ENCODE results near the gene FMN1.
A peak's percentile ranks its signal among the peaks of the same experiment; 100 is the strongest.

GRCh38 chr15:32956006-32956405 is 238.5 kb downstream of the FMN1 start:
- peak in 2 of 3 experiments; percentile 65 to 74; a peak in 3 of 4 replicates for TF ChIP-seq CTCF (IDR thresholded peaks at IDR 0.05; ENCODE audit: control extremely low read depth in 1 of 3, insufficient read depth in 1 of 3, low read depth in 1 of 3, low read length in 3 of 3)
- no peak for TF ChIP-seq SUZ12 (IDR thresholded peaks at IDR 0.05; ENCODE audit: low read length)
- no peak for TF ChIP-seq POLR2A (IDR thresholded peaks at IDR 0.05; ENCODE audit: control extremely low read depth in 1 of 2, low read depth in 2 of 2, low read length in 2 of 2)
- TF ChIP-seq, protein P1, sequence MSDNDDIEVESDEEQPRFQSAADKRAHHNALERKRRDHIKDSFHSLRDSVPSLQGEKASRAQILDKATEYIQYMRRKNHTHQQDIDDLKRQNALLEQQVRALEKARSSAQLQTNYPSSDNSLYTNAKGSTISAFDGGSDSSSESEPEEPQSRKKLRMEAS (IDR thresholded peaks at IDR 0.05): no peak
- TF ChIP-seq SIN3A (conservative IDR thresholded peaks at IDR 0.05 in 1 of 2, IDR thresholded peaks at IDR 0.05 in 1 of 2; ENCODE audit: low read depth in 1 of 2, low read length in 2 of 2): no peak
- TF ChIP-seq TEAD4 (IDR thresholded peaks at IDR 0.05; ENCODE audit: low read depth, low read length): no peak
- no peak for TF ChIP-seq RNF2 (IDR thresholded peaks at IDR 0.05; ENCODE audit: borderline replicate concordance, low read depth, low read length, missing control alignments, poor library complexity, severe bottlenecking)
- no peak for TF ChIP-seq YY1 (IDR thresholded peaks at IDR 0.05; ENCODE audit: low read depth, low read length)
- TF ChIP-seq POLR2AphosphoS5 (IDR thresholded peaks at IDR 0.05; ENCODE audit: low read depth, low read length): no peak
